ENCODE measurements around the gene LRIG2. TPM values are rescaled to one million over a fixed set of nuclear protein-coding genes. Genes with fewer than 3 reads are reported as not detected.

The LRIG2 gene
- polyA plus RNA-seq, 3 donors, result 0.93 to 12.7 (median 0.96) TPM

DNA sequence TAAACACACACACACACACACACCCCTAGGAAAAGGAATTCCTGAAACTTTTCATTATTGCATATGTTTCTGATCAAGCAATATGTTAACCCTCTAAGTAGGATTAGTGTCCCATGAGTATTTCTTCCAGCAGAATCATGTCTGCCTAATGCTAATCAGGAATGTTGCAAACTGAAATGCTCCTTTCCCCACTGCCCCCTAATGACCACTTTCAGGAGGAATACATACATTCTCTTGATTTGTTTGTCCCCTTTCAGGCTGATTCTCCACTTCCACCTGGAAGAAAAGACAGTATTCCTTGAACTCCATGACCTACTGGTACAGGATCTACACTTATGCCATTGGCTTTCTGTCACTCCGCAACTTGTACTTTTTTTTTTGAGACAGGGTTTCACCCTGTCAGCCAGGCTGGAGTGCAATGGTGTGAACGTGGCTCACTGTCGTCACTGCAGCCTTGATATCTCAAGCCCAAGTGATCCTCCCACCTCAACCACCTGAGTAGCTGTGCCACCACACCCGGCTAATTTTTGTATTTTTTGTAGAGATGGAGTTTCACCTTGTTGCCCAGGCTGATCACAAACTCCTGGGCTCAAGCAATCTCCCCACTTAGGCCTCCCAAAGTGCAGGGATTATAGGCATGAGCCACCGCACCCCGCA is 56.7 kb downstream of the LRIG2 start:
- H3K27me3 ChIP-seq (ENCODE audit: control insufficient read depth in 2 of 2, insufficient read depth in 2 of 2, low read length in 2 of 2), result no peaks in the 10 kb centered on the region
- H2AFZ ChIP-seq (ENCODE audit: insufficient read depth, low read depth, low read length, poor library complexity, severe bottlenecking), result no peak overlapping the region
- H3K27me3 Mint-ChIP-seq (ENCODE audit: low read depth in 3 of 3), result no peaks in the 10 kb centered on the region
- TF ChIP-seq, protein P1, sequence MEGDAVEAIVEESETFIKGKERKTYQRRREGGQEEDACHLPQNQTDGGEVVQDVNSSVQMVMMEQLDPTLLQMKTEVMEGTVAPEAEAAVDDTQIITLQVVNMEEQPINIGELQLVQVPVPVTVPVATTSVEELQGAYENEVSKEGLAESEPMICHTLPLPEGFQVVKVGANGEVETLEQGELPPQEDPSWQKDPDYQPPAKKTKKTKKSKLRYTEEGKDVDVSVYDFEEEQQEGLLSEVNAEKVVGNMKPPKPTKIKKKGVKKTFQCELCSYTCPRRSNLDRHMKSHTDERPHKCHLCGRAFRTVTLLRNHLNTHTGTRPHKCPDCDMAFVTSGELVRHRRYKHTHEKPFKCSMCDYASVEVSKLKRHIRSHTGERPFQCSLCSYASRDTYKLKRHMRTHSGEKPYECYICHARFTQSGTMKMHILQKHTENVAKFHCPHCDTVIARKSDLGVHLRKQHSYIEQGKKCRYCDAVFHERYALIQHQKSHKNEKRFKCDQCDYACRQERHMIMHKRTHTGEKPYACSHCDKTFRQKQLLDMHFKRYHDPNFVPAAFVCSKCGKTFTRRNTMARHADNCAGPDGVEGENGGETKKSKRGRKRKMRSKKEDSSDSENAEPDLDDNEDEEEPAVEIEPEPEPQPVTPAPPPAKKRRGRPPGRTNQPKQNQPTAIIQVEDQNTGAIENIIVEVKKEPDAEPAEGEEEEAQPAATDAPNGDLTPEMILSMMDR (IDR thresholded peaks at IDR 0.05), result no peak
- no peak for DNase-seq
- peaks cover 0 to 3% (median 0%) of the 10 kb centered on the region in 7 donors for H3K9me3 Mint-ChIP-seq
- H3K9me3 ChIP-seq (replicated peaks in 1 of 2; ENCODE audit: control insufficient read depth in 1 of 2, insufficient read depth in 1 of 2, low read length in 2 of 2), result no peaks in the 10 kb centered on the region
- H3K36me3 Mint-ChIP-seq, result peaks cover 28 to 49% of the 10 kb centered on the region in 2 donors
- H3K4me3 ChIP-seq (replicated peaks in 1 of 3; ENCODE audit: low read depth in 2 of 3, low read length in 3 of 3), result no peak overlapping the region
- H4K20me1 ChIP-seq (ENCODE audit: insufficient read depth, low read length), result no peaks in the 10 kb centered on the region
- H3K9ac ChIP-seq (ENCODE audit: insufficient read depth, low read length, poor library complexity, severe bottlenecking), result no peak overlapping the region
- H3K4me3 Mint-ChIP-seq, result no peak overlapping the region
- H3K27ac Mint-ChIP-seq, result peak overlapping the region in 1 of 7 donors; percentile 1
- no peak overlapping the region for H3K27ac ChIP-seq (ENCODE audit: low read depth in 1 of 2, low read length in 2 of 2)
- no peaks in the 10 kb centered on the region for H3K79me2 ChIP-seq (ENCODE audit: insufficient read depth, low read length)
- WGBS (ENCODE audit: insufficient coverage), result 94% methylated on average over 2 of the region's 6 CpGs
- intact Hi-C loops (cut with micrococcal nuclease), result no loop called here
- no peak overlapping the region for H3K4me2 ChIP-seq (replicated peaks; ENCODE audit: extremely low read depth, low read length, poor library complexity, severe bottlenecking)
- peaks cover 43% of the 10 kb centered on the region for H3K4me1 Mint-ChIP-seq
- peaks cover 18 to 26% of the 10 kb centered on the region in 2 donors for H3K4me1 ChIP-seq (ENCODE audit: control insufficient read depth in 1 of 2, insufficient read depth in 2 of 2, low read length in 2 of 2)
- H3K36me3 ChIP-seq (replicated peaks in 1 of 2; ENCODE audit: control insufficient read depth in 1 of 2, insufficient read depth in 2 of 2, low read length in 2 of 2), result peaks cover 24 to 35% of the 10 kb centered on the region in 2 donors

DNA sequence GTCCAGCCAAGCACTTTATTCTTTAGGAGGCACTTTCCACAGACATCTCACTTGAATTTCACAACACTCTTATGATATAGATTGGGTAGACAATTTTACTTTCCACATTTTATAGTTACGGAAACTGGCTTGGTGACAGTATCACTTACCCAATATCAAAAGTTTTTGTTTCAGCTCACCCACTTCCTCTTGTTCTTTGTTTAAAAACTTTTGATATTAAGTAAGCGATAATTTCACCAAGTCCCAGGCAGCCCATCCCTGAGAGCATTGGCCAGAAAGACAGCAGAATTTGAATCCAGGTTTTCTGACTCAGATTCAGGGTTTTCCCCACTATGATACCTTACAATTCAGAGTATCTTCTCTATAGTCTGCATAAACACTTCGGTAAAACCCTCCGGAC is 60.0 kb downstream of the LRIG2 start:
- H3K9ac ChIP-seq (ENCODE audit: insufficient read depth, low read length, poor library complexity, severe bottlenecking), result no peak overlapping the region
- Mint-ChIP-seq H3K4me1 (peaks cover 60% of the 10 kb centered on the region), H3K27ac (peak overlapping the region; percentile 82 to 97 (median 95)), H3K4me3 (peak overlapping the region; percentile 27 to 63), H3K27me3 (ENCODE audit: low read depth in 3 of 3) (no peaks in the 10 kb centered on the region), H3K36me3 (peaks cover 11 to 24% of the 10 kb centered on the region in 2 donors), H3K9me3 (peaks cover 0 to 7% (median 2%) of the 10 kb centered on the region in 7 donors)
- WGBS (ENCODE audit: insufficient coverage), result no CpG with 5 or more reads among the region's 4 CpGs
- TF ChIP-seq, protein P1 (IDR thresholded peaks at IDR 0.05), result no peak
- peak overlapping the region; percentile 57 to 69 for H3K27ac ChIP-seq (ENCODE audit: low read depth in 1 of 2, low read length in 2 of 2)
- H4K20me1 ChIP-seq (ENCODE audit: insufficient read depth, low read length), result no peaks in the 10 kb centered on the region
- H3K9me3 ChIP-seq (replicated peaks in 1 of 2; ENCODE audit: control insufficient read depth in 1 of 2, insufficient read depth in 1 of 2, low read length in 2 of 2), result no peaks in the 10 kb centered on the region
- H3K4me3 ChIP-seq (replicated peaks in 1 of 3; ENCODE audit: low read depth in 2 of 3, low read length in 3 of 3), result no peak overlapping the region
- peak overlapping the region; percentile 9 for H3K4me2 ChIP-seq (replicated peaks; ENCODE audit: extremely low read depth, low read length, poor library complexity, severe bottlenecking)
- H3K36me3 ChIP-seq (replicated peaks in 1 of 2; ENCODE audit: control insufficient read depth in 1 of 2, insufficient read depth in 2 of 2, low read length in 2 of 2), result peaks cover 3 to 7% of the 10 kb centered on the region in 2 donors
- H3K79me2 ChIP-seq (ENCODE audit: insufficient read depth, low read length), result no peaks in the 10 kb centered on the region
- DNase-seq, result peak; percentile 71 to 93 (median 78)
- peaks cover 26 to 36% of the 10 kb centered on the region in 2 donors for H3K4me1 ChIP-seq (ENCODE audit: control insufficient read depth in 1 of 2, insufficient read depth in 2 of 2, low read length in 2 of 2)
- intact Hi-C loops (cut with micrococcal nuclease), result no loop called here
- H2AFZ ChIP-seq (ENCODE audit: insufficient read depth, low read depth, low read length, poor library complexity, severe bottlenecking), result no peak overlapping the region
- no peaks in the 10 kb centered on the region for H3K27me3 ChIP-seq (ENCODE audit: control insufficient read depth in 2 of 2, insufficient read depth in 2 of 2, low read length in 2 of 2)

Data from CD14-positive monocyte (primary cell).